NOMO-1 (cell line): Measurements from ENCODE around the gene ZNF768.
"Not testable (repeated sequence)": the region's sequence is repeated elsewhere in the genome, so short reads cannot be mapped to it uniquely, and the experiment has no call there.

Experiments used
- DNase-seq, 2 experiments: peaks; one replicate each; lab custom pipeline; 2025; ENCODE audit not compliant: unreplicated experiment in 2 of 2; lab: John Stamatoyannopoulos, UW

ZNF768 gene

DNA sequence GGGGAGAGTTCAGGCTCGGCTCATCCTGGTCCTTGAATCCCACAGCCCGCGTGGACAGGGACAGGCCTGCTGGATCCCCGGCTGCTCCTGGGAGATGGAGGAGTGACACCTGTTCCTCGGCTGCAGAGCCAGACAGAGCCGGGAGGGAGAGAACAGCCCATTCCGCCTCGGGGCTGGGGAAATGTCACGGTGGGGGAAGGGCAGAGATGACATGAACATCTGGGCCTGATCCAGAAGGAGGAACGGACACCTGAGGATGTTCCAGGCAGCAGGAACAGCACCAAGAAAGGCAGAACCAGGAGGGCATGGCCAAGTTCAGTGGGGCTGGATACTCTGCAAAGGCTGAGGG lies 29.7 kb upstream of the ZNF768 start:
- no peak for DNase-seq

DNA sequence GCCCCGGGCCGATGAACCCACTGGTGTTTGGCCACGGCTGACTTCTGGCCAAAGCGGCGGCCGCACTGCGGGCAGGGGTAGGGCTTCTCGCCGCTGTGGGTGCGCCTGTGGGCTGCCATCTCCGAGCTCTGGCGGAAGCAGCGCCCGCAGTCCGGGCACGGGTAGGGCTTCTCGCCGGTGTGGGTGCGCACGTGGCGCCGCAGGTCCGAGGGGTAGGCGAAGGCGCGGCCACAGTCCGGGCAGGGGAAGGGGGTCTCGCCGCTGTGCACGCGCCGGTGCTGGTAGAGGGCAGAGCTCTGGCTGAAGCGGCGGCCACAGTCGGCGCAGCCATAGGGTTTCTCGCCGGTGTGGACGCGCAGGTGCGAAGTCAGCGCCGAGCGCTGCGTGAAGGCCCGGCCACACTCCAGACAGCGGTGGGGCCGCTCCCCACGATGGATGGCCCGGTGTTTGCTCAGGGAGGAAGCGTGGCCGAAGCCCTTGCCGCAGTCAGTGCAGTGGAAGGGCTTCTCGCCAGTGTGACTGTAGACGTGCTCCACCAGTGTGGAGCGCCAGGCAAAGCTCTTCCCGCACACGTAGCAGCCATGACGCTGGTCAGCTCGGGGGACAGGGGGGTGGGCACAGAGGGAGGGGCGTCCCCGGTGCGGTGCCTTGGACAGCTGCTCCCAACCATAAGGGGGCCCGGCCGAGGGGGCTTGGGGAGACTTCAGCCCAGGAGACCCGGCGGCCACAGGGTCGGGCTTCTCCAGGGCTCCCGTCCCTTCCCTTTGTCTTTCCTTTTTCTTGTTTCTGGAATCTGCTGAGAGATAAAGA lies 29.2 kb upstream of the ZNF768 start:
- no peak for DNase-seq

DNA sequence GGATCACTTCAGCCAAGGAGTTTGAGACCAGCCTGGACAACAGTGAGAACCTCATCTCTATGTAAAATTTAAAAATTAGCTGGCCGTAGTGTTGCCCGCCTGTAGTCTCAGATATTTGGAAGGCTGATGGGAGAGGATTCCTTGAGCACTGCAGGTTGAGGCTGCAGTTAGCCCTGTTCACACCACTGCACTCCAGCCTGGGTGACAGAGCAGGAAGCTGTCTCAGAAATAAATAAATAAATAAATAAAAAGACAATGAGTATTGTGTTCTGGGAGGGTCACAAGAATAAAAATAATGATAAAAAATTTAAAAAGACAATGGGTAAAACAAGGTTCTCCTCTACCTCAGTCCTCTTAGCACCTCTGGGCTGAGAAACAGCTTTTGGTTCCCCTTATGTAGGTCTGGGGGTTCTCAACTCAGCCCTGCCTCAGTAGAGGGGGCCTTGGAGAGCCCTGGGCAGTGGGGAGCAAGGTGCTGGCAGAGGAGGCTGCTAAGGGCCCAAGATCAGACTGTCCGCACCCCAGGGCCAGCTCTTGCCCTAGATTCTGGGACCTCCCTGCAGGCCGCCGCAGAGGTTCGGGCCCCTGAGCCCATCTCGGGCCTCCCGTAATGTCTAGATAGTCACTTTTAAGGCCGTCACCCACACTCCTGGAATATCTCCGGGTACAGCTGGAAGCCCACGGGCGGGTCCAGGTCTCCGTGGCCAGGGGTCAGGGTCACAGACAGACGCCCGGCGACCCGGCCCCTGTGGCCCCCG lies 28.4 kb upstream of the ZNF768 start:
- DNase-seq, result no peak

DNA sequence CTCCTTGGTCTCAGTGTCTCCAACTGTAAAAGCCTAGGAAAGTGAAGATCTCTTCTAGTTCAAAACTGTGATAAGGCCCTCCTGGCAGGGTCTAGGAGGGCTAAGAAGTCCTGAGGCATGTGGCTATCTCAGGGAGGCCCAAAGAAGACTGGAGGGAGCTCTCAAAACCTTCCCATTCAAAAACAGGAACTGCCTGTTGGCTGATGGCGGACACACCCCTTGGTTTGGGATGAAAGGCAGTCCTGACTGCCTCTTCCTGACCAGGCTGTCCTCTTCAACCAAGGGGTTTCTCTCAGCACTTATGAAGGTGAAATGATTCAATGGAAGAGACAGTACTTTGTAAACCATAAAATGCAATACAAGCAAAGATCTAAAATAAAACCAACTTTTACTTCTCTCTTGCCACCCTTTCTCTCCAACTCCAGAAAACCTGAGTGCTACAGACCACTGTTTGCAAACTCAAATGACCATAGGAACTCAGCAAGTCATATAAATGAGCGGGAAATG lies 27.1 kb upstream of the ZNF768 start:
- peak; percentile 10 to 26 for DNase-seq

DNA sequence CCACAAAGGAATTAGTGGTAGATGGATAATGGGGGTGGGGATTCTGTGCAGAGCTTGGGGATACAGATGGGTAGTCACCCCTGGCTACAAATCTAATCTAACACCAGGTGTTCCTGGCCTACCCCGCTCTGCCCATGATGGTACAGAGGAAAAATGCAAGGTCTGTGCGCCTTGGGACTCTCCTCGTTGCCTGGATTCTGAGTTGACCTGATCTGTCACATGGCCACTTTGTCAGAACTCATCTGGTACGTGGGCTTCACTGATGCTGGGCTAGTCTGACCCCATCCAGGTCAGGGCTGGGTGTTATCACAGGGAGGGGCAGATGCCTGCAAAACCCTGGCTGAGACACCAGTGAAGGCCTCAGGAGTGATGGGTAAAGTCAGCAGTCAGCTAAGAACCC lies 26.6 kb upstream of the ZNF768 start:
- no peak for DNase-seq

DNA sequence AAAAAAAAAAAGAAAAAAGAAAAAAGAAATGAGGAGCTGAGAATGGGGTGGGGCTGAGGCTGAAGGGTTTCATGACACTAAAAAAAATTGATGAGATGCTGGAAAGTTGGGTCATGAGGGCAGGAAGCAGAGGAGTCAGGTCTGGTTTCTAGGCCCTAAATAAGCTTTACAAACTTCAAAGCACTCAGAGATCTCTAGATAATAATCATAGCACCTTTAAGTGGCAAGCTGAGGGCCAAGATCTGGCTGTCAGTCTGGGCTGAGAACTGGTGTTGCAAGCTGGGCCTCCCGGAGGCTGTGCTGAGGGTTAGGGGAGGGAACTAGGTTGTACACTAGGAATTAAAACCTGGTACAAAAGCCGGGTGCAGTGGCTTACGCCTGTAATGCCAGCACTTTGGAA lies 25.4 kb upstream of the ZNF768 start:
- DNase-seq, result no peak

DNA sequence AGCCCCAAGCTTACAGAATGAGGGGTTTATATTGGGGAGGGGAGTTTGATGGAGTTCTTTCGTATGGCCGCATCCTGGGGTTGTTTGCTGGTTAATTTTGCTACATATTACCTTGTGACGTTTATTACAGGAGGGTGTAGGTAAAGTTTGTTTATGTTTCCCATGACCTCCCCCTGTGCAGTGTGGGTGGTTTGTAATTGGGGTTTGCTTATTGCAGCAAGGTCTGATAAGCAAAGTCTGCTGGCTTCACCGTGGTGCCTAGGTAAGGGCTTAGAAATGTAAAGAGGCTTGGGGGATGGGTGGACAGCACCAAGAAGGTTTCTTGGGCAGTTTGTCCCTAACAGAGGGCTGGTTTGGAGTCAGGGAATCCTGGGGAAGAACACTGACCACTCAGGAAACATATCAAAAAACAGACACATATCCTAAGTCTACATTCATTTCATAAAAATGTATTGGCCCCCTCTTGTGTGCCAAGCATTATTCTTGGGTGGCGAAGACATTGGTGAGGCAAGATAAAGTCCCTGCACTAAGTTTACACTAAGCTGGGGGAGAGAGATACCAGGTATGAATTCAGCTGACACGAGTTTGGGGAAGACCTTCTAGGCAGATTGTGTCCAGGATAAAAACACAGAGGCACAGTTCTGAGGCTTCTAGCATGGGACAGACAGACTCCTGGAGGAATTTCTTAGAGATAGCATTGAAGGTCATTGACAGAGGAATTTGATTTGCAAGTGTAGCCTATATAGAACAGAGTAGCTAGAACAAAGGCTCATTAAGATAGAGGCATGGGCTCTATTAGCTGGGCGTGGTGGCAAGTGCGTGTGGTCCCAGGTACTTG lies 22.3 kb upstream of the ZNF768 start:
- no peak for DNase-seq

DNA sequence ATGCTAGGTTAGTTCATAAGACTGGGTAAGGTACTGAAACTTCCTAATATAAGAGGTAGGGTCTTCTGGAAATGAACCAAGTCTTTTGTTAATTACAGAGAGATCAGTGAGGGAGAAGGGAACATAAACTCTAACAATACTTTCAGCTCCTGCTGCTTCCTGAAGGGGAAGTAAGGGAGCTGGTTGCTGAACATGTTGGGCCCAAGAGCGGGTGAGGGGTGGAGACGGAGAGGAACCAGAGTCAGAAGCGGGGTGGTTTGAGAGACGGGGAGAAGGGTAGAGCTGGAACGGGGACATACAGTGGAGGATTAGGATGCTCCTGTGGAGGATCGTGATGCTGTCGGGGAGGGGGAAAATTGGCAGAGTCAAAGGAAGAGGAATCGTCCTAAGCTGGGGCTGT lies 19.7 kb upstream of the ZNF768 start:
- peak in 1 of 2 experiments; percentile 45 for DNase-seq

DNA sequence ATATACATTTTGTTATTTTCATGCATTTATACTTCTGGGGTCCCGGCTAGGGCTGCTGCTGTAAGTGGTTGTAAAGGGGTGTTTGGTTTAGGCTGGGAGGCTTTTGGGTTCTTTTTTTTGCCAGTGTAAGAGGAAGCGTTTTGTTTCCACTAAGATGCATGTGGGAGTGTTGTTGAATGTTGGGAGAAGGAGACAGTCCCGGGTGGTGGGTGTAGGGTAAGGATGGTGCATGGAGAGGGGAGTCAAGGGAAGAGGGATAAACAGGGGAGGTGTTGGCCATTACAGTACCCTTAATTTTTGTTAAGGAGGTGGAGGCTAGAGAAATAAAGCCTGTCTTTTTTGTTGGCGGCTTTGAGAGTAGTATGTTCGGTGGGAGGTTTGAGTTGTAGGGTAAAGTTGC lies 16.7 kb upstream of the ZNF768 start:
- DNase-seq, result no peak

DNA sequence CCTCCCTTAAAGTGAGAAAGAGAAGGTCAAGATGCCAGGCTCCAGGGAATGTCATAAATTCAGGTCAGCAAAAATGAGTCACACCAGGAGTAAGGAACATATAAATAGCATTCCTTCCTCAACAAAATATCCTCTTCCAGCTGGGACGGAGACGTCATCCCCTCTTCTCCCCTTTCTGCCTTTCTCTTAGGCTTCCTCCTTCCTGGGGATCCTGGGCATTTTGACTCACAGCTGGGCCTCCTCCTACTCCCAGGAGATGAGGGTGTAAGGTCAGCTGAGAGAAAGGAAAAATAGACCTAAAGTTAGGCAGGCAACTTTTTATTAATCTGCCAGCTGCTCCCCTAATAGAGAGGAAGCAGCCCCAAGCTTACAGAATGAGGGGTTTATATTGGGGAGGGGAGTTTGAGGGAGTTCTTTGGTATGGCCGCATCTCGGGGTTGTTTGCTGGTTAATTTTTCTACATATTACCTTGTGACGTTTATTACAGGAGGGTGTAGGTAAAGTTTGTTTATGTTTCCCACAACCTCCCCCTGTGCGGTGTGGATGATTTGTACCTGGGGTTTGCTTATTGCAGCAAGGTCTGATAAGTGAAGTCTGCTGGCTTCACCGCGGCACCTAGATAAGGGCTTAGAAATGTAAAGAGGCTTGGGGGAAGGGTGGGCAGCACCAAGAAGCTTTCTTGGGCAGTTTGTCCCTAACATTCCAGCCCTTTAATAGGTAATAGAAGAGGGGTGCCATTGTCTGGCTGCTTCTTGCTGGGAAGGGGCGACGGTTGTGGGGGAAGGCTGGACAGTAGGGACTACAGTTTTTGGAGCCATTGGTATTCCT lies 15.3 kb upstream of the ZNF768 start:
- no peak for DNase-seq

DNA sequence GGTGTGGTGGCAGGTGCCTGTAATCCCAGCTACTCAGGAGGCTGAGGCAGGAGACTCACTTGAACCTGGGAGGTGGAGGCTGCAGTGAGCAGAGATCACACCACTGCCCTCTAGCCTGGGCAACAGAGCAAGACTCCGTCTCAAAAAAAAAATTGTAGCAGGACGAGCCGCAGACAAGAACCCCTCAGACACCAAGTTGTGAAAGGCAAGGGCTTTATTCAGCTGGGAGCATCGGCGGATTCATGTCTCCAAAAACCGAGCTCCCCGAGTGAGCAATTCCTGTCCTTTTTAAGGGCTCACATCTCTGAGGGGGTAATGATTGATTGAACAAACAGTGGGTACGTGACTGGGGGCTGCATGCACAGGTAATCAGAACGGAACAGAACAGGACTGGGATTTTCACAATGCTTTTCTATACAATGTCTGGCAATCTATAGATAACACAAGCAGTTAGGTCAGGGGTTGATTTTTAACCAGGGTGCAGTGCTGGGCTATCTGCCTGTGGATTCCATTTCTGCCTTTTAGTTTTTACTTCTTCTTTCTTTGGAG lies 14.6 kb upstream of the ZNF768 start:
- not testable (repeated sequence) for DNase-seq

DNA sequence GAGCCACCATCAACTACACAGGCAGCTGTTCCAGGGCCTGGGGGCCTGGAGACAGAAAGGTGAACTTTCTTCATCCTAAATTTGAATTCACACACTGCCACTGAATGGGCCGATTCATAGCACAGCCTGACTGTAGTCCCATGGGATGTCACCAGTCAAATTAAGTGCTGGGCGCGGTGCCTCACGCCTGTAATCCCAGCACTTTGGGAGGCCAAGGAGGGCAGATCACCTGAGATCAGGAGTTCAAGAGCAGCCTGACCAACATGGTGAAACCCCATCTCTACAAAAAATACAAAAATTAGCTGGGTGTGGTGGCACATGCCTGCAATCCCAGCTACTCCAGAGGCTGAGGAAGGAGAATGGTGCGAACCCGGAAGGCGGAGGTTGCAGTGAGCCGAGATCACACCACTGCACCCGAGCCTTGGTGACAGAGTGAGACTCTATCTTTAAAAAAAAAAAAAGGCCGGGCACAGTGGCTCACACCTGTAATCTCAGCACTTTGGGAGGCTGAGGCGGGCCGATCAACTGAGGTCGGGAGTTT lies 13.7 kb upstream of the ZNF768 start:
- DNase-seq, result not testable (repeated sequence)

DNA sequence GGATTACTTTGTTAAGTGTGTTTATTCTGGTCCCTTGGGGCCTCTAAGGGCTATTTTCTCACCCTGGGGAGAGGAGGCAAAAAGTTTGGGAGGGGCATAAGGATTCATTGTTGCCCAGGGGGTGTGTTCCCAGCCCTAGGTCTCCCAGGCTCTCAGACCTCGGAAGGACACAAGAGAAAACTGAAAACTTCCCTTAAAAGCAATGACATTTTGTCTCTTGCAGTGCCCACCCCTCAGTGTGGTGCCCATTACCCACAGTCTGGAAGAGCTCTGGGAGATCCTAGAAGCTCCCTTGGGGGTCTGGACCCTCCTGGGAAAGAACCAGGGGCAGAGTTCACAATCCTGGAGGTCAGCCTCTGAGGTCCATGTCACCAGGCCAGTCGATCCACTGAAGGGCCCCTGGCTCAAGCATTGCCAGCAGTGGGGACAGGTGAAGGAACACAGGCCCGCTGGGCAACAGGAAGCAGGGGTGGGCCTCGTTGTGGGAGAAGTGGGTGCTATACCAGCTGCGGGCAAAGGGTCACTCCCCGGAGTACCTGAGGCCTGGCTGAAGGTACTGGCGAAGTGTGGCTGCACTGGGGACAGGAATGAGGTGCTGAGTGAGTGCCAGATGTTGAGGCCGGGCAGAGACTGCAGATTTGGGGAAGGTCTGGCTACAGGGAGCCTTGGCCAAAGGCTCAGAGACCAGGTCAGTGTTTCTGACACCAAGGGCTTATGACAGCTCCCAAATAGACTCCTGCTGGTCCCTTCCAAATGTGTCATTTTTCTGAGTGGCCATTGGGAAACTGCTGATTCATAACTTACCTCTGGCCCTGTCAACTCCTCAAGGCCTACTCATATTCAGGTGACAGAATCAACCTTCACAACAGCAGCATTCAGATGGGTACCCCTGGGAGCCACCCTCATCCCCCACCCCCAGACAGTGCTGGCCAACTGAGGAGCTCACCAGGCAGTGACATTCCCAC lies 12.9 kb upstream of the ZNF768 start:
- no peak for DNase-seq

DNA sequence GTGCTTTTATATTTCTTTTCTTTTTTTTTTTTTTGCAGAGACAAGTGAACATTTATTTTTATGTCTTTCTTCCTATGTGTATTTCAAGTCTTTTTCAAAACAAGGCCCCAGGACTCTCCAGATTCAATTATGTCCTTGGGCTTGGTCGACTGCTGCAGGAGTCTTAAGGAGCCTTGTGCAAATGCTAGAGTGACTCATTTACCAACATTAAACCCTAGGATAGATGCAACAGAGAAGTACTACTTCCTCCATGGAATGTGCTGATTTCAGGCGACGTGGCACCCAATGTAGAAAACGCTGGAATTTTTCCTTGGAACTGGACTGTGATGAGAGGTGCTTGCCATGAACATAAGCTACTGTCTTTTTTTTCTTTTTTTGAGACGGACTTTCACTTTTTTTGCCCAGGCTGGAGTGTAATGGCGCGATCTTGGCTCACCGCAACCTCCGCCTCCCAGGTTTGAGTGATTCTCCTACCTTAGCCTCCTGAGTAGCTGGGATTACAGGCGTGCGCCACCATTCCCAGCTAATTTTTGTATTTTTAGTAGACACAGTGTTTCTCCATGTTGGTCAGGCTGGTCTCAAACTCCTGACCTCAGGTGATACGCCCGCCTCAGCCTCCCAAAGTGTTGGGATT lies 10.1 kb upstream of the ZNF768 start:
- DNase-seq, result not testable (repeated sequence)

DNA sequence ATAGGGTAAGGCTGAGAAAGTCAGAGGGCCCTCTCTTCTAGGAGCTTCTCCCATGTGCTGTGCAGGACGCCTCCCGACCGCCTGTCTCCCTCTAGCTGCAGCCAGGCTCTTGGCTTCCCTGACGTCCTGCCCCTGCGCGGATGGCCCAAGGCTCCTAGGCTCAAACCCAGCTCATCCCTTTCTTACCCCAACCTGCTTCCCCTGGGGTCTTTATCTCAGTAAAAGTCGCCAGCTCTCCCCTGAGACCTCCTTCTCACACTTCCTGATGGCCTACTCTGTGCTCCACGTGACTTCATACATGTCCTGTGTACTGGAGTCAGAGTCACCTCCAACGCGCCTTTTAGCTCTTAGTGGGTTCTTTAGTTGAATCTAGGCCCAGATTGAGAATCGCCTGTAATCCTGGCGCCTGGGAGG lies 9.4 kb upstream of the ZNF768 start:
- peak; percentile 74 to 84 for DNase-seq

DNA sequence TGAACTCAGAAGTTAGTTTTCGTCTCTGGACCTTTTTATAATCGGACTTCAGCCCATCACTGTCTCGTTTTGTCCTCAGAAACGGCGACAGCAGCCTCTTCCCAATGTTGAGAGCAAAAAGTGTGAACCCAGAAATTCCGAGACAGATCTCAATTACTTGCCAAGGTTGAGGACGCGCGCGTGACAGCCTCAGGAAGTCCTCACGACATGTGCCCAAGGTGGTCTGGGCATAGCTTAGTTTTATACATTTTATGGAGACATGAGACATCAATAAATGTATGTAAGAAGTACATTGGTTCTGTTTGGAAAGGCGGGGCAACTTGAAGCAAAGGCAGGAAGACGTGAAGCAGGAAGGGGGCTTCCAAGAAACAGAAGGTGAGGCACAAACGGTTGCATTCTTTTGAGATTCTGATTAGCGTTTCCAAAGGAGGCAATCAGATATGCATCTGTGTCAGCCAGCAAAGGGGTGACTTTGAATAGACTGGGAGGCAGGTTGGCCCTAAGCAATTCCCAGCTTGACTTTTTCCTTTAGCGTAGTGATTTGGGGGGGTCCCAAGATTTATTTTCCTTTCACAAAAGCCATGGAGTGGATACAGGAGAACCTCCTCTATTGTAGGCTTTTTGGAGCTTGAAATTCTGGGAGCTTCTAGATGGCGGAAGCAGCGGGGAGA lies 8.9 kb upstream of the ZNF768 start:
- DNase-seq, result no peak

DNA sequence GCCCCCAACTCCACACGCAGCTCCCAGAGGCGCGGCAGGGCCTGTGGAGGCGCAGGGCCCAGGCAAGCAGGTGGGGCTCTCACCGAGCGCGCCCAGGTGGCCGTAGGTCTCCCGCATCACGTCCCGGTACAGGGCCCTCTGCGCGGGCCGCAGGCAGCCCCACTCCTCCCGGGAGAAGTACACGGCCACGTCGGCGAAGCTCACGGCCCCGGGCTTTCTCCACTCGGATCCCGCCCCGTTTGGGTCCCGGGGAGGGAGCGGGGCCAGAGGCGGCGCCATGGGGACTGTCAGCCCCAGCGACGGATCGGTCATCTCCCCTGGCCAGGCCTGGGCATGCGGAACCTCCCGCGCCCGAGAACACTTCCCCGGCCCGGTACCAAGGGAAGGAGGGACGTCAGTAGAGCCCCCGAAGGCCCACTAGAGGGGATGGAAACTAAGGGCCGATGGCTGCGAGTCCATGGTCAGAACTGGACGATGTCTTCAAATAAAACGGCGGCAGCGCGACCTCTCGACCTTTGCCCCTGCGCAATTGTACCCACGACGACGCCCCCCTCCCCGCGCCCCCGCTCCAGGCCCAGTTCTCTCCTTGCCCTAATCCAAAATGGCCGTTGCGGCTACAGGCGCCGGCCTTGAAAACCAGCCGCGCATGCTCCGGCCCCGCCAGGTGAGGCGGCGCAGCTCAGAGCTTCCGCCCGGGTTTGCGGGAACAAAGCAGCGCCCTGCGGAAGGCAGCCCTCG lies 8.2 kb upstream of the ZNF768 start, which contains the start of gene ZNF747:
Gene ZNF747, minus strand, starts transcription at position 491 of the 738 bp plus-strand sequence. Its CDS starts 179 bp downstream, at position 312.
- peak; percentile 76 to 85 for DNase-seq
